T-helper 1 cell treated with Interleukin-12 subunit alpha and Interleukin-12 subunit beta and Interleukin-4 antibody, amounts not matched to agents 30 ng/mL and 1 ng/mL, for 36 hours (primary cell): ENCODE measurements around the gene HSD11B2. TPM values are rescaled to one million over a fixed set of nuclear protein-coding genes. Genes with fewer than 3 reads are reported as not detected.

Experiments used
- intact Hi-C: fragments of 100-400 bp; cut with micrococcal nuclease; formaldehyde crosslinking; loops from one replicate; pipeline ENCODE4 v1.15.1; 2024
- total RNA-seq: library from RNA; stranded (reverse); gene quantifications from 2 replicates; pipeline ENCODE4 v1.2.3, GENCODE V29; 2022

Gene HSD11B2
- total RNA-seq, 1 donor from 2014 or later = not detected

GRCh38 chr16:67448580-67448979 lies 17.7 kb downstream of the HSD11B2 start:
- intact Hi-C loops = loop anchor here (5.0 kb wide), 1 partner anchor 76 kb away; no protein-coding TSS in a partner anchor

- intact Hi-C loops = loop anchor here (5.0 kb wide), 1 partner anchor 77 kb away; no protein-coding TSS in a partner anchor
These were observed 18.4 kb downstream of the HSD11B2 start for GRCh38 chr16:67449336-67449735.

- intact Hi-C loops = loop anchor here (5.0 kb wide), 1 partner anchor 77 kb away; no protein-coding TSS in a partner anchor
These were observed 18.8 kb downstream of the HSD11B2 start for GRCh38 chr16:67449739-67450138.

GRCh38 chr16:67451061-67451703 lies 20.3 kb downstream of the HSD11B2 start:
- intact Hi-C loops = no loop called here

GRCh38 chr16:67451704-67452435 lies 20.9 kb downstream of the HSD11B2 start:
- intact Hi-C loops = no loop called here

GRCh38 chr16:67454104-67454503 lies 23.2 kb downstream of the HSD11B2 start:
- intact Hi-C loops = no loop called here

- intact Hi-C loops = no loop called here
These were observed 23.9 kb downstream of the HSD11B2 start for GRCh38 chr16:67454852-67455251.

- intact Hi-C loops = no loop called here
These were observed 25.6 kb downstream of the HSD11B2 start for GRCh38 chr16:67456391-67457081.

GRCh38 chr16:67457611-67458010 lies 26.7 kb downstream of the HSD11B2 start:
- intact Hi-C loops = no loop called here

GRCh38 chr16:67458121-67458641 lies 27.3 kb downstream of the HSD11B2 start:
- intact Hi-C loops = no loop called here

- intact Hi-C loops = no loop called here
These were observed 28.3 kb downstream of the HSD11B2 start for GRCh38 chr16:67459066-67459860.

GRCh38 chr16:67459861-67460150 lies 28.9 kb downstream of the HSD11B2 start:
- intact Hi-C loops = no loop called here

GRCh38 chr16:67460168-67460567 lies 29.2 kb downstream of the HSD11B2 start:
- intact Hi-C loops = no loop called here

GRCh38 chr16:67460961-67461360 lies 30.0 kb downstream of the HSD11B2 start:
- intact Hi-C loops = no loop called here

- intact Hi-C loops = no loop called here
These were observed 30.8 kb downstream of the HSD11B2 start for GRCh38 chr16:67461600-67462278.

- intact Hi-C loops = no loop called here
These were observed 31.3 kb downstream of the HSD11B2 start for GRCh38 chr16:67462279-67462655.

GRCh38 chr16:67463059-67463458 lies 32.1 kb downstream of the HSD11B2 start:
- intact Hi-C loops = no loop called here

- intact Hi-C loops = no loop called here
These were observed 32.8 kb downstream of the HSD11B2 start for GRCh38 chr16:67463691-67464090.

- intact Hi-C loops = no loop called here
These were observed 33.6 kb downstream of the HSD11B2 start for GRCh38 chr16:67464565-67464964.

GRCh38 chr16:67466581-67466980 lies 35.7 kb downstream of the HSD11B2 start:
- intact Hi-C loops = loop anchor here (1.0 kb wide), 1 partner anchor 519 kb away; no protein-coding TSS in a partner anchor

GRCh38 chr16:67468731-67469130 lies 37.8 kb downstream of the HSD11B2 start:
- intact Hi-C loops = no loop called here
